Measurements from ENCODE around the gene DMRTA2. TPM values are rescaled to one million over a fixed set of nuclear protein-coding genes. Genes with fewer than 3 reads are reported as not detected.

The DMRTA2 gene
- total and polyA plus RNA-seq, 2 donors (not counting 3 experiments of a cell fraction or from before 2014, with no cell fraction given), result not detected

DNA sequence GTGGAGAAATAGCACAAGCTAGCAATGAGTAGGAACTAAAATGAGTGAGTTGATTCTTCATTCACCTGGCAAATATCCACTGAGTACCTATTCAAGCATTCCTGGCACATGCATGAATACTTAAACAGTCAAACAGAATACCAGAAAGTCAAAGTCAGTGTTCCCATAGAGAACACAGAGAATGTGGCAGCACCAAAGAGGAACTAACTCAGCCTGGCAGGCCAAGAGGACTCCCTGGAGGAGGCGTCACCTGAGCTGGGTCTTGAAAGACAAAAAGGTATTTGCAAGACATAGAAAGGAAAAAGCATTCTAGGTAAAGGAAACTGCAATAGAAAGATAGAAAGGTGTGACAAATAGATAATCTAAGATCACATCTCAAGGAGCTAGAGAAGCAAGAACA lies 49.7 kb downstream of the DMRTA2 start:
- intact Hi-C loops (cut with micrococcal nuclease), result loop anchor here (5.0 kb wide), 1 partner anchor 1174 kb away; no protein-coding TSS in a partner anchor

More for the DNA sequence above, 49.7 kb downstream of the DMRTA2 start:
- H3K9me3 ChIP-seq (replicated peaks; ENCODE audit: control insufficient read depth, insufficient read depth, low read length), result no peaks in the 10 kb centered on the region
- no peaks in the 10 kb centered on the region for H3K9me1 ChIP-seq (replicated peaks; ENCODE audit: control insufficient read depth, extremely low read depth, insufficient read depth, low read length)
- H3K27ac ChIP-seq (ENCODE audit: insufficient read depth, low read depth, low read length), result no peak overlapping the region
- no TSS peak for BruUV-seq (replicated peaks)
- dilution Hi-C loops (cut with MboI; ENCODE audit: extremely low pct_ligation_motif_present, low sequenced_read_pairs), result no loop called here
- H3K9ac ChIP-seq (replicated peaks; ENCODE audit: extremely low read depth, insufficient read depth, low read length), result no peak overlapping the region
- H2AFZ ChIP-seq (ENCODE audit: low read depth, low read length), result no peak overlapping the region
- no peak overlapping the region for H3K4me3 ChIP-seq (replicated peaks in 1 of 3; ENCODE audit: insufficient read depth in 1 of 3, low read depth in 1 of 3, low read length in 3 of 3)
- FAIRE-seq (no peak), DNase-seq (ENCODE audit: low read depth, low spot score) (no peak)
- peaks cover 0 to 5% of the 10 kb centered on the region in 2 experiments for H3K27me3 ChIP-seq (ENCODE audit: control insufficient read depth in 2 of 2, insufficient read depth in 2 of 2, low read length in 2 of 2)
- H3K36me3 ChIP-seq (ENCODE audit: control insufficient read depth in 2 of 2, extremely low read depth in 1 of 2, insufficient read depth in 2 of 2, low read length in 2 of 2), result no peaks in the 10 kb centered on the region
- no peaks in the 10 kb centered on the region for H3K79me2 ChIP-seq (ENCODE audit: control insufficient read depth, insufficient read depth, low read length)
- H3K4me2 ChIP-seq (ENCODE audit: insufficient read depth, low read length), result no peak overlapping the region
- H3K4me1 ChIP-seq (ENCODE audit: control insufficient read depth, extremely low read depth, insufficient read depth, low read length), result no peaks in the 10 kb centered on the region
- H4K20me1 ChIP-seq (replicated peaks; ENCODE audit: control insufficient read depth, extremely low read depth, insufficient read depth, low read length), result no peaks in the 10 kb centered on the region
- TF ChIP-seq FOS (IDR thresholded peaks at IDR 0.05; ENCODE audit: borderline replicate concordance, insufficient read depth, low read length) (no peak), GATA2 (IDR thresholded peaks at IDR 0.05; ENCODE audit: insufficient read depth, insufficient read length, low read depth, low read length) (no peak), MYC (IDR thresholded peaks at IDR 0.05; ENCODE audit: low read depth, low read length) (no peak), CTCF (IDR thresholded peaks at IDR 0.05; ENCODE audit: extremely low read depth in 1 of 2, insufficient read depth in 1 of 2, low read depth in 1 of 2, low read length in 2 of 2) (no peak), POLR2AphosphoS5 (IDR thresholded peaks at IDR 0.05; ENCODE audit: insufficient read depth, low read depth, low read length) (no peak), POLR2A (IDR thresholded peaks at IDR 0.05; ENCODE audit: low read depth, low read length) (no peak), EZH2 (IDR thresholded peaks at IDR 0.05; ENCODE audit: borderline replicate concordance, low read depth, low read length, severe bottlenecking) (no peak), JUN (IDR thresholded peaks at IDR 0.05; ENCODE audit: borderline replicate concordance, insufficient read depth, insufficient read length, low read depth) (no peak)
- TF ChIP-seq, protein P1, sequence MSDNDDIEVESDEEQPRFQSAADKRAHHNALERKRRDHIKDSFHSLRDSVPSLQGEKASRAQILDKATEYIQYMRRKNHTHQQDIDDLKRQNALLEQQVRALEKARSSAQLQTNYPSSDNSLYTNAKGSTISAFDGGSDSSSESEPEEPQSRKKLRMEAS (IDR thresholded peaks at IDR 0.05; ENCODE audit: insufficient read depth, insufficient read length), result no peak
- CTCF ChIA-PET, result interaction anchor here (2.6 to 8.5 kb wide), 2 partner anchors 235 to 331 kb away, joined by 9 to 170 read pairs; no protein-coding TSS in a partner anchor
- POLR2A ChIA-PET, result no interaction called here

Measured in endothelial cell of umbilical vein (primary cell).